H1 (cell line): ENCODE results near the gene TEKT5. TPM values are rescaled to one million over a fixed set of nuclear protein-coding genes. Genes with fewer than 3 reads are reported as not detected.

Source experiments
- CTCF ChIP-seq, 3 experiments: IDR thresholded peaks; 1 replicate in 2 of 3; 2 replicates in 1 of 3; pipeline versions ENCODE4 v1.5.1 to v1.6.1; 2011; ENCODE audit warnings: low read length in 3 of 3, mild to moderate bottlenecking in 3 of 3, inconsistent platforms in 2 of 3, low read depth in 1 of 3, moderate library complexity in 1 of 3; ENCODE audit not compliant: insufficient read depth in 1 of 3; ENCODE audit errors: control extremely low read depth in 1 of 3
- JUN ChIP-seq: IDR thresholded peaks from 2 replicates; pipeline ENCODE4 v1.6.1; 2011; ENCODE audit warnings: low read depth, mild to moderate bottlenecking, improper control_type of control experiment, low read length
- polyA plus RNA-seq, 7 experiments: library from polyadenylated mRNA; depleted of rRNA in 3 of 7; stranded (reverse) in 5 of 7; unstranded in 2 of 7; fragments of >200 nt in 5 of 7; fragments of 200-250 nt in 2 of 7; gene quantifications; 1 replicate in 5 of 7; 2 replicates in 1 of 7; 4 replicates in 1 of 7; pipeline versions ENCODE4 v1.2.1 to v1.2.3, GENCODE V29; 2011 to 2013; ENCODE audit warnings: missing spikeins in 2 of 7, mixed read lengths in 2 of 7
- total RNA-seq: library from RNA; stranded (reverse); fragmentation: NEBNext Ultra II Directional; extraction: Animal tissue kit (Norgen Biotek cat#: 25700); gene quantifications from 2 replicates; pipeline ENCODE4 v1.2.1, GENCODE V29; 2021

The TEKT5 gene
- total and polyA plus RNA-seq, 2 of the 8 experiments (the other 6 are each of a cell fraction or from before 2014, with no cell fraction given) = 0.95 TPM; not detected in 1

GRCh38 chr16:10597187-10597601, 97.5 kb downstream of the TEKT5 start (continued):
- TF ChIP-seq CTCF (IDR thresholded peaks at IDR 0.05; ENCODE audit: control extremely low read depth in 1 of 3, insufficient read depth in 1 of 3, low read depth in 1 of 3, low read length in 3 of 3) = no peak
- no peak for TF ChIP-seq JUN
